GM19372 (cell line): Measurements from ENCODE around the gene RPL37.
"Not testable (repeated sequence)": the region's sequence is repeated elsewhere in the genome, so short reads cannot be mapped to it uniquely, and the experiment has no call there.

Source experiments
- ATAC-seq: cut with Tn5 transposase; IDR thresholded peaks from one replicate; pipeline ENCODE4 v1.9.1; 2021; ENCODE audit warnings: mild to moderate bottlenecking, low read depth, moderate library complexity; ENCODE audit not compliant: unreplicated experiment

The RPL37 gene

DNA sequence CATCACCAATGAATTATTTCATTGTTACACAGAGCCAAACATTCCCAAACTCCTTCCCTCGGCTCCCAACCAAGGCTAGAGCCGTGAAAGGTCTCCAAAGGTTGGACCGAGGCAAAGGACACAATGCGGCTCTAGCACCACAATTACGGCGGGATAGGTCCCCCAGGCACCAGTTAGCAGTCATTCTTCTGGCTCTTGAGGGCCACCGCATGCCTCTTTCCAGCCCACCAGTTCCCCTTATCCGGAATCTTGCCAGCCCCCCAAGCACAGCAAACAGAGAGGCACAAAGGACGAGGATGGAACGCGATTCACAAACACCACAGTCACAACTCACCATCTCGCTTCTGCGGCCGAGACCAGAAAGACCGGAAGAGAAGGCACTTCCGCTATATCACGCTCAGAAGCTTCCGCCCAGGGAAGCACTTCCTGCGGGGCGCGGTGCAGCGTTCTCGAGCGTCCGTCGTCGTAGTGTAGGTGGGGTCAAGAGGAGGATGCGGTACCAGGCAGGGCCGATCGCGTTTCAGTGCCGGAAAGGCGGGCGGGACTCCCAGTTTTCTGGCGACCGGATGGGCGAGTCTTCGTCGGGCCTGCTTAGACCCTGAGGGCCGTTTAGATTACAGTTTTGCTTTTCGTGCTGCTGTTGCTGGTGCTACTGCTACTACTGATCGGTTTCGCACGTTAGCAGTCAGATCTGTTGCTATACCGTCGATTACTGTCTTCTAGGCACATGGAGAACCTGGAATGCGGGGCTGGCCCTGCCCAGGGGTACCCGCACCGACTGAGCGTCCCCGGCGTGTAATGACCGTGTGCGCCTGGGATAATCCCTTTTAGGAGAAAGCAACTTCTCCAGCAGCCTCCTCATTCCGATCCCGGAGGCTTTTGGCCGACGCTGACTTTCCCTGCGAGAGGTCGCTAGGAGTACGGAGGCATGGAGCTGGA is at the start of gene RPL37:
Gene RPL37 (minus strand): TSS at position 374 of the 939 bp plus-strand sequence. CDS start 37 bp downstream, at position 337.
- ATAC-seq, result peak; percentile 96

- ATAC-seq, result not testable (repeated sequence)
Measured at GRCh38 chr5:40883051-40883450, 48.0 kb upstream of the RPL37 start.

DNA sequence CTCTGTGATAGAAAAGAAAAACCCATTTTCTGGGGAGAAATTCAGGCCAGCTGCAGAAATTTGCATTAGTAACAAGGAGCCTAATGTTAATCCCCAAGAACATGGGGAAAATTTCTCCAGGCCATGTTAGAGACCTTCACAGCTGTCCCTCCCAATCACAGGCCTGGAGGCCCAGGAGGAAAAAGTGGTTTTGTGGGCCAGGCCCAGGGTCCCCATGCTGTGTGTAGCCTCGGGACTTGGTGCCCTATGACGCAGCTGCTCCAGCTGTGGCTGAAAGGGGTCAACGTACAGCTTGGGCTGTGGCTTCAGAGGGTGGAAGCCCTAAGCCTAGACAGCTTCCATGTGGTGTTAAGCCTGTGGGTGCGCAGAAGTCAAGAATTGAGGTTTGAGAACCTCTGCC is 47.3 kb upstream of the RPL37 start:
- no peak for ATAC-seq

- no peak for ATAC-seq
Measured at GRCh38 chr5:40879163-40879942, 44.3 kb upstream of the RPL37 start.

GRCh38 chr5:40877371-40877988 is 42.5 kb upstream of the RPL37 start:
- no peak for ATAC-seq

- ATAC-seq, result no peak
Measured at GRCh38 chr5:40875958-40876357, 40.9 kb upstream of the RPL37 start.

DNA sequence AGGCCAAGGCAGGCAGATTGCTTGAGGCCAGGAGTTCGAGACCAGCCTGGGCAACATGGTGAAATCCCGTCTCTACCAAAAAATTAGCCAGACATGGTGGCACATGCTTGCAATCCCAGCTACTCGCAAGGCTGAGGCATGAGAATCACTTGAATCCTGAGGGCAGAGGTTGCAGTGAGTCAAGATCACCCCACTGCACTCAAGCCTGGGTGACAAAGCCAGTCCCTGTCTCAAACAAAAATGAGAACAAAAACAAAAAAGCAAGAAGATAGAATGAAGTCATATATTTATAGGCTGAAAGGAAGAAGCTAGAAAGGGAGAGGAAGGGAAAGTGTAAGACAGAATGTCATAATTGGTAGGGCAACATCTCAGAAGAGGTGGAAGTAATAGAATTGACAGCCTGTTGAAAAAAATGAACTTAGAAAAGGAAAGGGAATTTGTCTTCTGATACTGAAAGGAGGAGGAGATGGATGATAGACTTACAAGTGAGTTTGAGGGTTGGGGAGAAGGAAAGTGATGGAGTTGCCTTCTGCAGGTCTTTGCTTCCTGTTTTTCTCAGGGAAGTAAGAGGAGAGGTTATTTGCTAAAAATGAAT is 38.4 kb upstream of the RPL37 start:
- ATAC-seq, result no peak

DNA sequence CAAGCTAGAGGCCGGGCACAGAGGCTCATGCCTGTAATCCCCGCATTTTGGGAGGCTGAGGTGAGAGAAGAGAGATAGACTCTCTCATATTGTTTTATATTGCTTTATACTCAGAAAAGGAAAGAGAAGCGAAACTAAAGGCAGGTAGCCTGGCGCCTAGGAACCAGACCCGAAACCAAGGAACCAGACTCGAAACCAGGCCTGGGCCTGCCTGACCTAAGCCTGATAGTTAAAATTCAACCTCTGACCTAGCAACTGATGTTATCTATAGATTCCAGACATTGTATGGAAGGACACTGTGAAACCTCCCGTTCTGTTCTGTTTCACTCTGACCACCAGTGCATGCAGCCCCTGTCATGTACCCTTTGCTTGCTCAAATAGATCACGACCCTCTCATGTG is 37.2 kb upstream of the RPL37 start:
- ATAC-seq, result not testable (repeated sequence)

DNA sequence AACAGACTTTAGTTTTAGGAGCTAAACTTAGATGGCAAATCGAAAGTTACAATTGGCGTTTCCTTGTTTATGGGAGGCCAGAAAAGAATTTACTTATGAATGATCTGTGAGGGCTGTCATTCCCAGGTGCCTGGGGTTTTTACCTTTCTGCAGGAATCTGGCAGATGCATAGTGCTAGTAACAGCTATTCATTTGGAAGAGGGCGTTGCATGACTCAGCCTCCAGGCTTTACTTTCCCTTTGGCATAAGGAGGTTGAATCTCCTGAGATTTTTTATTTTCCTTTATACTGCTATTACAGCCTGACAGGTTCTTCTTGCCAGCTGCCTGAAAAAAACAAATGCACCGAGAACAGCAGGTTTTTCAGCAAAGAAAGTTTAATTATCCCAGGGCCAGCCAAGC is 36.2 kb upstream of the RPL37 start:
- no peak for ATAC-seq

DNA sequence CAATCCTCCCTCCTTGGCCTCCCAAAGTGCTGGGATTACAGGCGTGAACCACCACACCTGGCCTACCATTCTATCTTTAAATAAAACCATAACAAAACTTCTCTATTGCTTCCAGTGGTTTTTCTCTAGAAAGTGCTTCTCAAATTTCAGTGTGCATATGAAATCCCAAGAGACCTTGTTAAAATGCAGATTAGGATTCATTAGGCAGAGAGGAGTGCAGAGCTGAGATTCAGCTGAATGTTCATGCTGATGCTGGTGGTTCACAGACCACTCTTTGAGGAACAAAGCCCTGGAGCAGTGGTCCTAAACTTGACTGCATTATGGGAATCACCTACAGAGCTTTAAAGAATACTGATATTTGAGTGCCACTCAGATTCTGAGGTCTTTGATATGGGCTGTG is 34.4 kb upstream of the RPL37 start:
- no peak for ATAC-seq

- no peak for ATAC-seq
Measured at GRCh38 chr5:40866844-40867243, 31.8 kb upstream of the RPL37 start.

GRCh38 chr5:40865004-40865403 is 30.0 kb upstream of the RPL37 start:
- ATAC-seq, result not testable (repeated sequence)

GRCh38 chr5:40860711-40861110 is 25.7 kb upstream of the RPL37 start:
- no peak for ATAC-seq

DNA sequence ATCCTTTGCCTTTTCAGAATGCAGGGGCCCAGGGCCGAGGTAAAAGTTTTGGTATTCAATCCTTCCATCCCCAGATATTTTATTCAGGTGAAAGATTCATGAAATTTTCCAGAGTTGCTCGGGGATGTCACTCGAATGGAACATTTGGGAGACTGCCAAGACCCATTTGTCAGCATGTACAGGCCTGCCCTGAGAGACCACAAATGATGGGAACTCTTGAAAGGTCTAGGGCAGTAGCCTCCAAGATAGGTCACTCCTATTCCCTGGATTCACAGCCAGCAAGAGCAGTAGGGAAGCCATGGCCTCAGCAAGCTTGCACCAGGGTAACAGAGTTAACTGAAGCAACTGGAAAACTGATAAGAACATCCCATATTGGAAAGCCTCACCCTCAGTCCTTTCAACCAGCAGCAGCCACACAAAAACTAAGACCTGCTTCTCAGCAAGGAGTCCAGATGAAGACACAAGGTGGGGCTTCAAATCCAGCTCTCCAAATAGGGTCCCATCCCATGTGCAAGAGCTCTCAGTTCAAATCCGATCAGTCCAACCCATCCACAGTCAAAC is 18.7 kb upstream of the RPL37 start:
- ATAC-seq, result no peak

DNA sequence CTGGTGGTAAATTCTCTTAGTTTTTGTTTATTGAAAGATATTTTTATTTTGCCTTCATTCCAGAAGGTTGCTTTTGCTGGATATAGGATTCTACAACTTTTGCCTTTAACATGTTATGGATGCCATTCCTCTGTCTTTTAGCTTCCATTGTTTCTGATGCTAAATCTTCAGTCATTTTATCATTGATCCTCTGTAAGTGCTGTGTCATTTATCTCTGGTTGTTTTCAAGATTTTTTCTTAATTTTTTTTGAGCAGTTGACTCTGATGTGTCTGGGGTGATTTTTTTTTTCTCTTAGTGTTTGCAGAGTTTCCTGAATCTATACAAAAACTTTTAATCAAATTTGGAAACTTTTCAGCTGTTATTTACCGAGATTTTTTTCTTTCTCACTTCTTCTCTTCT is 12.5 kb upstream of the RPL37 start:
- ATAC-seq, result no peak

- ATAC-seq, result no peak
Measured at GRCh38 chr5:40846371-40846770, 11.3 kb upstream of the RPL37 start.

GRCh38 chr5:40844565-40844964 is 9.5 kb upstream of the RPL37 start:
- ATAC-seq, result no peak

GRCh38 chr5:40842351-40842750 is 7.3 kb upstream of the RPL37 start:
- no peak for ATAC-seq

GRCh38 chr5:40841068-40841805 is 6.2 kb upstream of the RPL37 start, which contains the start of gene CARD6:
Gene CARD6, plus strand, starts transcription at chr5:40841367. Its CDS starts 16 bp downstream, at chr5:40841383.
- peak; percentile 59 for ATAC-seq

DNA sequence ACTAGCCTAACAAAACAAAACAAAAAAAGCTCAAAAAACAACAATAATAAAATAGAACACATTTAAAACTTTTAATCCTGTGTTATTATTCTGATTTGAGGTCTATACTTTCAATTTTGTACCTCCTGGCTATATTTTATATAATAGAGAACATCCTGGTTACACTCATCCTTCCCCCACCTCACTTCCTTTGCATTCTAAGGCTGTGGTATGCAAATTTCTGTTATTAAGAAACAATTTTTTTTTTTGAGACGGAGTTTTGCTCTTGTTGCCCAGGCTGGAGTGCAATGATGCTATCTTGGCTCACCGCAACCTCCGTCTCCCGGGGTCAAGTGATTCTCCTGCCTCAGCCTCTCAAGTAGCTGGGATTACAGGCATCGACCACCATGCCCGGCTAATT is 3.1 kb upstream of the RPL37 start:
- ATAC-seq, result no peak
